Measurements from ENCODE around the gene ROBO1.
"Not testable (repeated sequence)": the region's sequence is repeated elsewhere in the genome, so short reads cannot be mapped to it uniquely, and the experiment has no call there.

ROBO1 gene

DNA sequence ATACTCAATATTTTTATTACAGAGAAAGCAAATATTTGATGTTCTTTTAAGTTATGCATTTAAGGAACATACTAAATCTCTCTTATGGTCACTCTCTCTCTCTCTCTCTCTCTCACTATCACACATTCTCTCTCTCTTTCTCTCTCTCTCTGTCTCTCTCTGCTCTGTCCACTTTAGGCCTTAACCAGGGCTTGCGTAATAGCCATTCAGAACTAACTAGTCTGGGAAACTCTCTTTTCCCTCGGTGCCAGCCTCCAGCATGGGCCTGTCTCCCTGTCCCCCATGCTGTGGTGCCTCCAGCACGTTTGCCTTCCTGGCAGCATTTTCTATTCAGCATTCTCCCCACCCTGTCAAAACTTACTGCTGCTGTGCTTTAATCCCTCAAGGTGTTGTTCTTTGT, 389.7 kb downstream of the ROBO1 start:
- no peak for DNase-seq (ENCODE audit: low read depth)

DNA sequence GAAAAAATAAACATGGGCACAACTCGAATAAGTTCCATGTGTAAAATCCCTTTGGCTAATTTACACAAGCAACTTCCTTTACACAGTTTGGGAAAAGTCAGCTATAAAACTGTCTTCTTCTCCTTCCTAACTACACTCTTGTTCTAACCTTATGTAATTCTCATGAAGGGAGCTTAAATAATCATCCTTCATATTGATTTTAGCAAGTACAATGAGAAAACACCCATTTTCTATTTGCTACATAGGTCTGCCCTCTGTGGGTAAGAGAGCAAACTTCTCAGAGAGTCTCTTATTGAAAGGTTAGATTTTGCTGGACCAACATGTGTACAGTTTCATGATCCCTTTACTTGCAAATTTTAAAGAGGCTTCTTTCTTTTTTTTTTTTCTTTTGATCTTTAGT, 398.5 kb downstream of the ROBO1 start:
- no peak for DNase-seq (ENCODE audit: low read depth)

DNA sequence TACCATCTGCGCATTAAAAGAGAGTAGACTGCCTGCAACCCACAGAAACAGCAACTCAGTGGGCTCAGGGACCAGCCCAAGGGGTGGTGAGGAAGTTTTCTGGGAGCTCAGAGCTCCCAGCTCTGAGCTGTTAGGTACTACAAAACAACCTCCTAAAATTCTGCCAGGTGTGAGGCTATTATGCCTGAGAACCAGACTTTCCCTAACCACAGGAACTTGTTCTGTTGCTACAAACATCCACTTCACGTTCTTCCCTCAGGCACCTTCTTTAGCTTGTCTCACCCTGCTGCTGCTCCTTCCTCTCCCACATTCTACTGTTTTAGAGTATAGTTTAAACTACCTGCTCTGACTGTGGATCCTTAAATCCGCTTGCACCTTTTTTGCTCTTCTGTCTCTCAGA, 399.4 kb downstream of the ROBO1 start:
- no peak for DNase-seq (ENCODE audit: low read depth)

DNA sequence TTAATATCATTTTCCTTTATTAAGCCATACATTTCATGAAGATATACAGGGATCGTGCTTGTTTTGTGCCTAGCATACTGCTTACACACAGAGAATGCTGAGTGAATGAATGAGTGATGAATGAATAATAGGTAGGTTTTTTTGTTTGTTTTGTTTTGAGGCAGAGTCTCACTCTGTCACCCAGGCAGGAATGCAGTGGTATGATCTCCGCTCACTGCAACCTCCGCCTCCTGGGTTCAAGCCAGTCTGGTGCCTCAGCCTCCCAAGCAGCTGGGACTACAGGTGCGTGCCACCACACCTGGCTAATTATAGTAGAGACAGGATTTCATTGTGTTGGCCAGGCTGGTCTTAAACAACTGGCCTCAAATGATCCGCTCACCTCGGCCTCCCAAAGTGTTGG, 400.0 kb downstream of the ROBO1 start:
- no peak for DNase-seq (ENCODE audit: low read depth)

DNA sequence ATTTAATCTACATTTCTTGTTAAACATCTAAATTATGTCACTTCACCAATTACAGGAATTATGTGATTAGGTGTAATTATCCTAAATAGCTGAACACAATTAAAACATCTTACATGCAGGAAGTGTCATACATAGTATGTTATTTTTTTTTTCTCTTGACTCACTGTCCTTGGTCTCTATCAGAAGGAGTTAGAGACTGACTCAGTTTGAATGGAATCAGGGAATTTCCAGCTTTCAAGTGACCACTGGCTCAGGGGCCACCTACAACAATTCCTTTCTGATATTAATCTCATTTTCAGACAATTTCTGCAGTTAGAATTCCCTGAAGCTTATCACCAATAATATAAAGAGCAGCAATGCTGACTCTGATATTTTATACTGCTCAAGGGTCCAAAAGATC, 400.7 kb downstream of the ROBO1 start:
- no peak for DNase-seq (ENCODE audit: low read depth)

DNA sequence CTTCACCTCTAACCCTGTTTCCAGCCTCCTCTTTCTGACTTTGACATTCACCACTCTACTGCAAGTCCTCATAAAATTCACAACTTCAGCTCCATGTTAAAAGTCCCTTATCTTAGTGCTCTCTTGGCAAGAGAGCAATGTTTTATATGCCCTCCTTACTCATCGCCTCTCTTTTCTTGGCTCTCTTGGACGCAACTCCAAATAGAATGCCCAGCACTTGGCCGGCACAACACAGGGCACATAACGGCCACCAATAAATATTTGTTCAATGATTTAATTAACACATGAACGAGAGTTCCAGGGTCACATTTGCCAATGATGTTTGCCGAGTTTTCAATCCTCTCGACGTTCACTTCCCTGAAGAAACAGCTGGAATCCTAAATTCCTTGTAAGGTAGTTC, 401.4 kb downstream of the ROBO1 start:
- no peak for DNase-seq (ENCODE audit: low read depth)

DNA sequence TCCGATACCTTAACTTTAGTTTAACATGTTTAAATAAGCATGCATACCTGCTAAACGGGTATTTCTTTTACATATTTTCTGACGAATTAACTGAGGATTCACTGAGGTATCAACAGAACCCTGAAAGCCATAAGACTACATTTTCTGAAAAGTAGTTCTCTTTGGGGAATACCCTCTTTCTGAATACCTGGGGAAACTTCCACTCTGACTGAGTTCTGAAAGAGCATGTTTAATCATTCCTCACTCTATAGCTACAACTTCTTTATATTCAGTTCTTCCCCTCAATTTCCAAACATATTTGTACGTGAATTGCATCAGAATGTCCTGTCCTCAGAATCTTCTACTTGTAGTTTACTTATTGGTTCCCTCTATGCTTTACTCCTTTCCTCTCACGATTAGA, 403.0 kb downstream of the ROBO1 start:
- DNase-seq (ENCODE audit: low read depth) = no peak

DNA sequence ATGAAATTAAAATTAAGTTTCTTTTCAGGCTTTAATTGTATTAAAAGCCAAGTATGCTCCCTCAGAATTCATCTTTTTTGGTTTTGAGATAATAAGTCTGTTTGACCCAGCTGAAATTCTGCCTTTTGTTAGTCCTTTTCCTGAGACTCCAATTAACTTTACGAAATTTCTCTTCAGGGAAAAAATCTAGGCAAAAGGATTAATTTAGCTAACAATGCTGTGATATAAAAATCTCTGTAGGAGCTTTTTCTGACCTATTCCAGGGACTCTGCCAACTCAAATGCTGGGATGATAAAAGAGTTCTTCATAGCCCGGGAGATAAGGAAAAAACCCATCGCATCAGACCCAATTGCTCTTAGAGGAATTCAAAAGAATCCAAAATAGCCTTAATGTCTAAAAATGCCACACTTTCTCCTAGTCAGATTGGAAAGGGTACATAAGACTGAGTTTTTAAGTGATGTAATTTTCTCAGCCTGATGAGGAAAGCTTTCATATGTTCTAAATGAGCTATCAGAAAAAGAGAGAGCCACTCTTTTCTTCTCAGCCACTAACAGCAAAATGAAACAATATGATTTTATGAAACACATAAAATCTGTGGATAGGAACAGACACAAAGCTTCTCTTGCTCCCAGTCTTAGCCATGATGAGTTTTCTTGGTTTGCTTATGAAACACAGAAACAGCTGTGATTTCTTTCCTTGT, 405.1 kb downstream of the ROBO1 start:
- DNase-seq (ENCODE audit: low read depth) = no peak

DNA sequence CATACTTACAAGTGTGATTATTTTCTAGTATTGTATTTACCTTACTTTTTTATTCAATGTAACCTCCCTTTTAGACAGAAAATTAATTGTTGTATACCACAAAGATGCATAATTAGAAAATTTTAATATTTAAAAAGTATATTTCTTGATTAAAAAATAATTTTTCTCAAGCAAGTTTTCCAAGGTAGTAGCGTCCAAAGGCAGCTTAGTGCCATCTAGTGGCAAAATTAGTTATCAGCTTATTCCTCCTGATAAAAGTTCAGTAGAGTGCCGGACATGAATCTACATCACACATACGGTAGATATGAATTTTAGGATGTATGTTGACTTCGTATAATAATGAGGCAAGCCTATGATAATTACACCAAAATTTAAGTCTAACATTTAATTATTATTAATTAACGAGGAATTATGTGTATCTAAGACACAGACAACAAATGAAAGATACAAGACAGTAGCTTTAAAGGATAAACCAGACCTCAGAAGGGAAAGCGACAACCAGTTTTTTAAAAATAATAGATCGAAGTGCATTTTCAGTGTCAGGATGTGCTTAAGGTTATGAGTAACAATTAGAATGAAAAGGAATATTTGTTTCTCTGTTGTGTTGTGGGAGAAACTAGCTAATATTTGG, 405.9 kb downstream of the ROBO1 start:
- peak; percentile 27 for DNase-seq (ENCODE audit: low read depth)

DNA sequence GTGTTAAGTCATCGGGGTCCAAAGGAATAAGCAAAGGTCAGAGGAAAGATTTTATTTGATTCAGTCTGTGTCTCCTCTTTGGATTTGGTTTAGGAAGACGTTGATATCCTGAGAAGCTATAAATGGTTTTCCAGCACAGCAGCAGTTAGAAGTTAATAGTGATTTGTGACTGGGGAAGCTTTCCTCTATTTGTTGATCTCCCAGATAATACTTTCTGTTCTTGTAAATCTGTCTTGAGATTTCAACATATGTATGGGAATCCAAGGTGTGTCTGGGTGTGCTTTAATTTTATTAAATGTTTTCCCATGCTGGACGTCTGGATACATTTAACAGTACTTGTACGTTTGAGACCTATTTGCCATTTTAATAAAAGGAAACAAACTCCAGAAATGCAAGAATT, 409.5 kb downstream of the ROBO1 start:
- DNase-seq (ENCODE audit: low read depth) = no peak

DNA sequence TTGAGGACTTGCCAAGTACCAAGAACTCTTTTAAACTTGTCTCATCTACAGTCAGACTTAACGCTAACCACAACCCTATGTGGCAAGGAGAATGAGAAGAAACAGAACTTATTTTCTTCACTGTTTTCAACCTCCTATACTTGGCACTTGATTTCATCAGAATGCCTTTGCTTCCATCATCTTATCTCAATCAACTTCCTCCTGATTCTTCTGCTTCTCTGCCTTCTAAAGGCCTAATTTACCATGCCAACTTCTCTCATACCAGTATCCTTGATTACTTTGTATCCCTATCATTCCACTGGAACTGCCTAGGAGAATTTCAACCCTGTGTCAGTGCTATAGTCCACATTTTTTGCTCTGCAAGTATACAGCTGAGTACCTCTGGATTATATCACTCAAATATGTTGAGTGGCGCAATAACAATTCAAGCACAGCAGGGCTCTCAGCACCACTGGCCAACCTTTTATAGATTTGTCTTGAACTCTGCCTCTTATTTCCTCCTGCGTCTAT, 413.6 kb downstream of the ROBO1 start:
- no peak for DNase-seq (ENCODE audit: low read depth)

DNA sequence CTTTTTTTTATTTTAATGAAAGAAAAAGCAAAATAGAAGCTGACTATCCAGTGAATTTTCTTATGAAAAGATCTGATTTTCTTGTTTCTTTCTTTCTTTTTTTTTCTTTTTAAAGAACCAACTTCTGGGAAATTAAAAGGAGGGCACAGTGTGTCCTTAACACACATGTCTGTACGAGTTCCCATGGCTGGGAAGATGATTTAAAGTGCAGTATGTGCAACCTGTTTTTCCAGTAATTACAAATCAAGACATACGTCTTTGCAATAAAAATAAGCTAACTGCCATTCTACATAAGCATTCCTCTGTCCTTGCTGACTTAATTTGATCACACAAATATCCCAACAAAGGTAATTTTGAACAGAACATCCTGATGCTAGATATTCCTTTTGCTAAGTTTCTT, 416.1 kb downstream of the ROBO1 start:
- no peak for DNase-seq (ENCODE audit: low read depth)

DNA sequence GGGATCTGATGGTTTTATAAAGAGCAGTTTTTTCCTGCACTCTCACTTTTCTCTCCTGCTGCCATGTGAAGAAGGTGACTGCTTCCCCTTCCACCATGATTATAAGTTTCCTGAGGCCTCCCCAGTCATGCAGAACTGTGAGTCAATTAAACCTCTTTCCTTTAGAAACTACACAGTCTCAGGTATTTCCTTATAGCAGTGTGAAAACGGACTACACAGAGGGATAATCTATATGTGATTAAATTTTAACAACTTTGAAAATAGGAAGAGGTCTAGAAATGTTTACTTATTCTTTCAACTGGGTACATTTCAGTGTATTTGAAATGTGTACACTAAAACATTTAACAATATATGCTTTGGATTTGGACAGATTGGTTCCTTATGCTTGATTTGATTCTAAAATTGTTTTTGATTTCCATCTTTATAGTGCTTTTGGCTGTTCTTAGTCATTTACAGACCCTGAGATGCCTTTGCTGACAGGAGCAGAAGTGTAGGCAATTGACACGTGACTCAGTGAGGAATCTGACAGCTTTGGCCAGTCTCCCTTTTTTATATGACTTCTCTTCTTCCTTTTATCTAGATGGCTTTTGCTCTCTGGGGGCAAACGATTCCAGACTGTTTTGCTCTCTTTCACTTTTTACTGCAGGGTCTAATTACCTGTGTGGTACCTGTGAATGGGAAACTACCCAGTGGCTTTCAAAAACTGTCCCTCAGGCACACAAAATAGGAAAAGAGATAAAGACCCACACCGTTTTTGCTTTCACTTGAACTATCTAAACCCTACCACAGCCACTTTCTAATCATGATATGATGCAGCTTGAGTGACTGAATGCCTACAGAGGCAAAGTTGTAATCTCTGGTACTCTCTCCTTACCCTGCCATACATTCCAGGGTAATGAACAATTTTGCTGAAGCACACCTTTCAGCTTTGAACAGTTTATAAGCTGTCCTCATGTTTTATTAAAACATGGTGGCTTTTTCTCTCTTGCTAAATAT, 422.6 kb downstream of the ROBO1 start:
- DNase-seq (ENCODE audit: low read depth) = no peak

DNA sequence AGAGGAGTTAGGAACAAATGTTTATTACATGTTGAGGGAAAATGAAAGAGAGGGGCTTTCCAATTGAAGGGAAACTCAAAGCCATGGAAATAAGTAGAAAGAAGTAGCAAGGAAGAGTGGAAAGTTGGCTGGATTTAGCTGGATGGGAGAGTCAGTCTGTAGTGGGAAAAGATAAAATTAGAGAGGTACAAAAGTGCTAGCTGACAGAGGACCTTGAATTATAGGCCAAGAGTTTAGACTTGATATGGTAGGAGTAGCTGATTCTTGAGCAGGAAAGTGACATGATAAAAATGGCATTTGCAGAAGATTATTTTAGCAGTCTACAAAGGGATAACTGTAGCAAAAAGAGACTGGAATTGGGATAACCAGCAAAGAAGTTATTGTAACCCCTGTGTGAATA, 425.8 kb downstream of the ROBO1 start:
- DNase-seq (ENCODE audit: low read depth) = no peak

DNA sequence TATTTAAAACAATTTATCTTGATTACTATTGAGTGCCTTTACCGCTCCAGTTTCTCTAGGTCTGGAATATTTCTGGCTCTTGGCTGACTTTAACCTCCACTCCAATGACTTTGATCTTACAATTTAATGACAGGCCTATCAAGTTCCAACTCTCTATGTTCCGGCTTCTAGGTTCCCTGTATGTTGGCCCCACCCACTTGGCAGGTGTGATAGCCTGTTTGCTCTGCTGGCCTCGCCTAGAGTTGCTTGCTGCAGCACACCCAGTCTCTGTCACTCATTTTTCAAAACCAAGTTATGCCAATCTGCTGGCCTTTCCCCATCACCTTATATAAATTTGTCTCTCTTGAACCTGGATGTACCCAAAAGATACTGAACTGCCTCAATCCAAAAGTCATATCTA, 428.0 kb downstream of the ROBO1 start:
- no peak for DNase-seq (ENCODE audit: low read depth)

DNA sequence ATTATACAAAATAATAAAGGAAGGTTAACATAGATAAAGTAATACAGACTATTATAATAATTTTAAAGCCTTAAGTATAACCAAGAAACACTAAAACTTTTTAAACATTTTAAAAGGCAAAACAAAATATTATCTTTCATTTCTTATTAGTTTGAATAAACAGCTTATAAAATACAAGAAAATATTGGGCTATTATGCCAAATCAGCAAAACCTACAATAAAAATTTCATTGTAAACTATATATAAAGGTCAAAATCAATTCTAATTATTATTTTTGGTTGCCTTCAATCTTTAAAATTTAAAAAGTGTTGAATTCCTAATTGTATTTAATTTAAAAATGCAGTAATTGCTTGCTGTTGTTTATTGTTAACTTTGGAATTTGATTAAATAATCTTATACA, 430.0 kb downstream of the ROBO1 start:
- no peak for DNase-seq (ENCODE audit: low read depth)

DNA sequence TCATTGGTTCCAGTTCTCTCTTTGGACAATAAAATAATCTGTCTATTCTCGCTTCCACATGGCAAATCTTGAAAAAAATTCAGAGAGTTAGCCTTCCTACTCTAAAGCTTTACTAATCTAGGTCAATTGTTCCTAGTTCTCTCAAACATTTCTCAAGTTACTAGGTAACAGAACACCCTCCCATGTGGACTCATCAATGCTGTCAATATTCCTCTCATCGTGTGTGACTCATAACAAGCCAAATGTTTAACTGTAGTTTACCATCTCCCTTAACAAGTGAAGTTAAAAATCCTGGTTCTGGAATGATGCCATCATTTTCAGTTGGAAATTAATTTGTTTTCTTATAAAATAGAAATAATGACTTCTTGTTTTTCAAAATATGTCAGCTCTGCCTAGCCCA, 438.6 kb downstream of the ROBO1 start:
- DNase-seq (ENCODE audit: low read depth) = no peak

DNA sequence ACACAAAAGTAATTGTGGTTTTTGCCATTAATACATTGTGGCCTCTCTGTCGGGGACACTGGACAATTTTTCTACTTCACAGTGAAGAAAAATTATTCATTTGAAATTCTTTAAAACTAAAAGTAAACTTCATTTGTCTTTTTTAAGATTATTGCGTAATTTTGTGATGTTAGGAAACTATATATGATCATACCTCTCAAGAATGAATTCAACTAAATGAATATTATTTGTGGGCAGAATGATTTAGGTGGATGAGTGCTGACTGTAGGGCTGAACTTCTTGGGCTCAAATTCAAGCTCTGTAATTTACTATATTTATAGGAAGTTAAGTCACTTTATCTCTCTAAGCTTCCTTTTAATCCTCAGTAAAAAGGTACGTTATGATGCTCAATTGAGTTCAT, 441.2 kb downstream of the ROBO1 start:
- no peak for DNase-seq (ENCODE audit: low read depth)

DNA sequence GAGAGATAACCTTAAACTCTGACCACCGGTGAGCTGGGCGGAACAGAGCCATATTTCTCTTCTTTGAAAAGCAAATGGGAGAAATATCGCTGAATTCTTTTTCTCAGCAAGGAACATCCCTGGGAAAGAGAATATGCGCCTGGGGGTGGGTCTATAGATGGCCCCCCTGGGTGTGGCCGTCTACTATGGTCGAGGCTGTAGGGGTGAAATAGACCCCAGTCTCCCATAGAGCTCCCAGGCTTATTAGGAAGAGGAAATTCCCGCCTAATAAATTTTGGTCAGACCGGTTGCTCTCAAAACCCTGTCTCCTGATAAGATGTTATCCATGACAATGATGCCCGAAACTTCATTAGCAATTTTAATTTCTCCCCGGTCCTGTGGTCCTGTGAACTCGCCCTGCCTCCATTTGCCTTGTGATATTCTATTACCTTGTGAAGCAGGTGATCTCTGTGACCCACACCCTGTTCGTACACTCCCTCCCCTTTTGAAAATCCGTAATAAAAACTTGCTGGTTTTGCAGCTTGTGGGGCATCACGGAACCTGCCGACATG, 441.9 kb downstream of the ROBO1 start:
- not testable (repeated sequence) for DNase-seq (ENCODE audit: low read depth)

DNA sequence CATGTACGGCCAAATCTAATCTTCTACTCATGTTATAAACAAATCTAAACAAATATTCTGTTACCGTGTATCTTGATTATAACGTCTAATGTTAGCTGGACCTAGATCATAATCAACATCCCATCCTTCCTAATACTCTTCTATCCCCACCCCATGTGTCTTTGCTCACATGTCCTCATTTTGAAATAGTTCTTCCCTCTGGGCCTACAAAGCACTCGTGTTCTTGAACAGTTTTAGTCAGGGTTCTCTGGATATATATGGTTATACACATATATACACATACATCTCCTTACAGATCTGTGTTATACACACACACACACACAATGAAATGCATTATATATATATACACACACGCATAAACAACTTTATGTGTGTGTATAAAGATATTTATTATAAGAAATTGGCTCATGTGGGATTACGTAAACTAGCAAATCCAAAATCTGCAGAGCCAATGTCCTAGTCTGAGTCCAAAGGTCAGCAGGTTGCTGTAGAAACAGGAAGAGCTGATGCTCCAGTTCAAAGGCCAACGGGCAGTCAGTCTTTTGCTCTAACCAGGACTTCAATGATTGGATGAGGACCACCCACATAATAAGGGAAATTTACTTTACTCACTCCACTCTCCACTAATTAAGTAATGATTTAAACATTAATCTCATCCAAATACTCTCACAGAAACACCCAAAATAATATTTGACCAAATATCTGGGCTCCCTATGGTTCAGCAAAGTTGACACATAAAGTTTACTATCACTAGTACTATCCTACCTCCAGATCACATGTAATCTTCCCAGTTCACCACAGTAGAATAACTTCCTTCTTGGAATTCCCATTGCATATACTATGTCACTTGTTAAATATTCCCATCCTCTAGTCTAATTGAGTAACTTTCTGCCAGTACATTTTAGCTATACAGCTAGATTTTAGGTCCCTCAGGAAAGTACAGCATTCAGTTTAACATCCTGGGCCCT, 450.0 kb downstream of the ROBO1 start:
- DNase-seq (ENCODE audit: low read depth) = no peak

DNA sequence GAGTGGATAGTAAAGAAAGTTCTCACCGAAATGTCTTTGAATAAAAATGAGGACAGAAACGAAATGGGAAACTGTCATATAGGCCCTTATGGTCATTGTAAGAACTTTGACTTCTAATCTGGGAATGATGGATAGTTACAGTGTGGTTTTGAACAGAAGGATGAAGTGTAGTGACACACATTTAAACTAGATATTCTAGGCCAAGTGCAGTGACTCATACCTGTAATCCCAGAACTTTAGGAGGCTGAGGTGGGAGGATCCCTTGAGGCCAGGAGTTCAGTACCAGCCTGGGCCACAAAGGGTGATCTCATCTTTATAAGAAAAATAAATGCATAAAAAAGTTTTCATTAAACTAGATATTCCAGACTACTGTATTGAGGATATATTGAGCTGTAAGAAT, 452.8 kb downstream of the ROBO1 start:
- no peak for DNase-seq (ENCODE audit: low read depth)
